Epithelial cell of proximal tubule (primary cell): ENCODE data around the gene ESR1. TPM values are rescaled to one million over a fixed set of nuclear protein-coding genes. Genes with fewer than 3 reads are reported as not detected.

ENCODE experiments used
- DNase-seq: peaks from one replicate; pipeline ENCODE4 v3.0.0-alpha.2; 2011; ENCODE audit warnings: low read depth
- H3K4me3 ChIP-seq: 2 replicates; pipeline ENCODE4 v1.5.1; 2011; ENCODE audit warnings: low read depth, mild to moderate bottlenecking, low read length
- CTCF ChIP-seq: conservative IDR thresholded peaks from 2 replicates; pipeline ENCODE4 v1.5.1; 2012; ENCODE audit warnings: low read depth, mild to moderate bottlenecking, low read length
- total RNA-seq: library from RNA; depleted of rRNA; stranded (reverse); fragments of >200 nt; gene quantifications from 2 replicates; pipeline ENCODE4 v1.2.3, GENCODE V29; 2015

Gene ESR1
- total RNA-seq, 1 donor from 2014 or later: not detected

- H3K4me3 ChIP-seq: no peak overlapping the region
- DNase-seq: no peak
- TF ChIP-seq CTCF: no peak
Measured at GRCh38 chr6:151870375-151870774, 62.9 kb downstream of the ESR1 start.

- DNase-seq: no peak
- TF ChIP-seq CTCF: no peak
- no peak overlapping the region for H3K4me3 ChIP-seq
Measured at GRCh38 chr6:151875524-151875923, 68.0 kb downstream of the ESR1 start.

GRCh38 chr6:151876122-151876521 lies 68.6 kb downstream of the ESR1 start:
- no peak for TF ChIP-seq CTCF
- H3K4me3 ChIP-seq: no peak overlapping the region

GRCh38 chr6:151877458-151877857 lies 70.0 kb downstream of the ESR1 start:
- H3K4me3 ChIP-seq: no peak overlapping the region
- no peak for TF ChIP-seq CTCF
- DNase-seq: no peak

More at GRCh38 chr6:151876122-151876521, 68.6 kb downstream of the ESR1 start:
- no peak for DNase-seq

- no peak overlapping the region for H3K4me3 ChIP-seq
- TF ChIP-seq CTCF: no peak
- no peak for DNase-seq
Measured at GRCh38 chr6:151881231-151881630, 73.7 kb downstream of the ESR1 start.

- no peak overlapping the region for H3K4me3 ChIP-seq
- DNase-seq: no peak
- no peak for TF ChIP-seq CTCF
Measured at GRCh38 chr6:151882206-151882605, 74.7 kb downstream of the ESR1 start.

- no peak for DNase-seq
- TF ChIP-seq CTCF: no peak
- H3K4me3 ChIP-seq: no peak overlapping the region
Measured at GRCh38 chr6:151885234-151885633, 77.8 kb downstream of the ESR1 start.
